Cardiac fibroblast (primary cell): ENCODE measurements around the gene CCNB1IP1.

Experiments used
- DNase-seq, 2 donors: peaks; one replicate each; pipeline versions ENCODE4 v3.0.0 to v3.0.0-alpha.2; 2010; ENCODE audit warnings: low read depth in 2 of 2
- H3K4me3 ChIP-seq, 2 donors: replicated peaks in 1 of 2; 1 replicate in 1 of 2; 2 replicates in 1 of 2; pipeline ENCODE4 v1.5.1; 2011; ENCODE audit warnings: low read depth in 2 of 2, low read length in 2 of 2, mild to moderate bottlenecking in 2 of 2, moderate library complexity in 1 of 2
- TF ChIP-seq, protein P1 (sequence below): IDR thresholded peaks from one replicate; pipeline ENCODE4 v1.5.1; 2011; ENCODE audit warnings: low read depth, mild to moderate bottlenecking, low read length, inconsistent platforms

The CCNB1IP1 gene

GRCh38 chr14:20334017-20334416 is 938 bp upstream of the CCNB1IP1 start:
- TF ChIP-seq, protein P1, sequence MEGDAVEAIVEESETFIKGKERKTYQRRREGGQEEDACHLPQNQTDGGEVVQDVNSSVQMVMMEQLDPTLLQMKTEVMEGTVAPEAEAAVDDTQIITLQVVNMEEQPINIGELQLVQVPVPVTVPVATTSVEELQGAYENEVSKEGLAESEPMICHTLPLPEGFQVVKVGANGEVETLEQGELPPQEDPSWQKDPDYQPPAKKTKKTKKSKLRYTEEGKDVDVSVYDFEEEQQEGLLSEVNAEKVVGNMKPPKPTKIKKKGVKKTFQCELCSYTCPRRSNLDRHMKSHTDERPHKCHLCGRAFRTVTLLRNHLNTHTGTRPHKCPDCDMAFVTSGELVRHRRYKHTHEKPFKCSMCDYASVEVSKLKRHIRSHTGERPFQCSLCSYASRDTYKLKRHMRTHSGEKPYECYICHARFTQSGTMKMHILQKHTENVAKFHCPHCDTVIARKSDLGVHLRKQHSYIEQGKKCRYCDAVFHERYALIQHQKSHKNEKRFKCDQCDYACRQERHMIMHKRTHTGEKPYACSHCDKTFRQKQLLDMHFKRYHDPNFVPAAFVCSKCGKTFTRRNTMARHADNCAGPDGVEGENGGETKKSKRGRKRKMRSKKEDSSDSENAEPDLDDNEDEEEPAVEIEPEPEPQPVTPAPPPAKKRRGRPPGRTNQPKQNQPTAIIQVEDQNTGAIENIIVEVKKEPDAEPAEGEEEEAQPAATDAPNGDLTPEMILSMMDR: no peak
- H3K4me3 ChIP-seq: no peak overlapping the region
- no peak for DNase-seq

DNA sequence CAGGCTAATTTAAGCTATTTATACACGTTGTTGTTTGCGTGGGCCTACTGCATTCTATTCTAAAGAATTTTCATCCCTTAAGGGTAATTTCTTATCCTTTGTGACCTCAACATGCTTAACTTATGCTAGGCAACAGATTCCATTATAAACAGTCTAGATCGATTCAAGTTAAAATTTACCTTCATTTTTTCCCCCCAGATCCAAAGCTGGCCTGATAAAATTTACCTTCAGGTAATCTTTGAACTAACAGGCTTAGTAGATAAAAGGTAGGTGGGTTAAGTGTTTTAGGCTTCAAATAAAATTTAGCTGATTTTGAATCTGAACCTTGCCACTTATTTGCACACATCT is 389 bp upstream of the CCNB1IP1 start:
- TF ChIP-seq, protein P1: no peak
- peak overlapping the region; percentile 60 to 67 for H3K4me3 ChIP-seq
- DNase-seq: no peak

GRCh38 chr14:20332431-20332787 is 670 bp downstream of the CCNB1IP1 start:
- TF ChIP-seq, protein P1: no peak
- peak; percentile 22 to 23 for DNase-seq
- H3K4me3 ChIP-seq: peak overlapping the region; percentile 60 to 67

GRCh38 chr14:20331053-20331613 is 1.9 kb downstream of the CCNB1IP1 start:
- no peak for DNase-seq
- TF ChIP-seq, protein P1: no peak
- no peak overlapping the region for H3K4me3 ChIP-seq

- no peak for DNase-seq
- H3K4me3 ChIP-seq: no peak overlapping the region
- TF ChIP-seq, protein P1: no peak
Observed at GRCh38 chr14:20329355-20329754, 3.7 kb downstream of the CCNB1IP1 start.

DNA sequence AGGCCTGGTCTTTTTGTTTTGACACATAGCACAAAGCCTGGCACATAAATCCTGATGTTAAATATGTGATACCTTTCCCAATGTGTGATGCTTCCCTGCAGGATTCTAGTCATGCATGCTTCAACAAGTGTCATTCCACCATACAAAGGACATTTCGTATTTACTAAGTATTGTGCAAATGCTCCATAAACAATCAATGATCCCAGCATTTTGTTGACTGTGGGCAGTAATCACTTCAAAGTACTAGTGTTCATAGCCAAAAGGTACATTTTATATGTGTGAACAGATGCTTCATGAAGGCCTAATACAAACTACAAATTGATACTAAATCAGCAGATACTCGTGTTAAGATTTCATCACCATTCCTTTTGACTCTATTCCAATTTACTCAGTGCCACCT is 4.4 kb downstream of the CCNB1IP1 start:
- TF ChIP-seq, protein P1: no peak
- no peak overlapping the region for H3K4me3 ChIP-seq
- DNase-seq: no peak

DNA sequence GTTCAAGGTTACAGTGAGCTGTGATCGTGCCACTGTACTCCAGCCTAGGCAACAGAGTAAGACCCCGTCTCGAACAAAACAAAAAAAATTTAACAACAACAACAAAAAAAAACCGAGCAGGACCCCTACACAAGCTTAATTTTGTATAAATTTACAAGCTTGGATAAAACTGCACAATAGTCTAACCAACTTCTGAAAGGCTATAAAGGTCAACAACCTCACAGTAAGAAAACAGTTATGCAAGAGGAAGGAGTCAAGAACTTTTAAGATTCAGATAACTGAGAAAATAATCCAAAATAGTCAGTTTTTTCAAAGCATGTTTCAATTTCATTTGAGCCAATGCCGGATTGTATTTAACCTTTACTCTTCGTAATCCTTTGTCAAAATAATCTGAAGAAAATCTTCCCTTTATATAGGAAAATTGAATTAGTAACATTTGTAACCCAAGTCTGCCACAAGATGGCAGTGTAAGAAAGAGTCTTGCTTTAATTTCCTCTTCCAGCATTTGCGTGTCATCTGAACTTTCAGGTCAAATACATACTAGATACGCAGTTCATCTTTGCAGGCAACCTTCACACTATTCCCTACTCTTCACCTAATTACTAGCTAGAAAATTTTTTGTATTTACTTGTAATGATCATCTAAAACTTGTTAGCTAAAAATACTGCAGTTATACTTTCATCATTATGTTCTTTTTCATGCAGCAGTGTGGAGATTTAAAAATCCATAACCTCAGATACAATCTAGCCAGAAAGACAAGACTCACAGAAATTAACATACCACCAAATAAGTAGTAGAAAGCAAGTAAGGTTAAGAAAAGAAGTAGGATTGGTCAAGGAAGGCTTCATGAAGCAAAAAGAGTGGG is 5.8 kb downstream of the CCNB1IP1 start:
- no peak overlapping the region for H3K4me3 ChIP-seq
- TF ChIP-seq, protein P1: peak; percentile 53
- DNase-seq: peak; percentile 80 to 84
